Measurements from ENCODE around the gene RPL37A. TPM values are rescaled to one million over a fixed set of nuclear protein-coding genes. Genes with fewer than 3 reads are reported as not detected.
A peak's percentile ranks its signal among the peaks of the same experiment; 100 is the strongest.

Gene RPL37A
- total and polyA plus RNA-seq, 3 experiments from 2014 or later = 3,268 to 3,698 (median 3,637) TPM

DNA sequence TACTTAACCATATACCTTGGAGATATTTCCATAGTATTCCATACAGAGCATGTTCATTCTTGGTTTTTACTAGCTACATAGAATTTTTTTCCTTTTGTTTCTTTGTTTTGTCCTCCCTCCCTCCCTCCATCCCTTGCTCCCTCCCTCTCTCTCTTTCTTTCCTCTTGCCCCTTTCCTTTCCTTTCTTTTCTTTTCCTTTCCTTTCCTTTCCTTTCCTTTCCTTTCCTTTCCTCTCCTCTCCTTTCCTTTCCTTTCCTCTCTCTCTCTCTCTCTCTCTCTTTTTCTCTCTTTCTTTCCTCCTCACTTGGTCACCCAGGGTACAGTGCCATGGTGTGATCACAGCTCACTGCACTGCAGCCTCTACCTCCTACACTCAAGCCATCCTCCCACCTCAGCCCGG, 28.3 kb downstream of the RPL37A start:
- Mint-ChIP-seq H3K27ac (no peak overlapping the region), H3K36me3 (no peaks in the 10 kb centered on the region), H3K4me1 (no peaks in the 10 kb centered on the region), H3K27me3 (no peaks in the 10 kb centered on the region), H3K4me3 (no peak overlapping the region), H3K9me3 (peaks cover 0 to 2% (median 0%) of the 10 kb centered on the region in 5 donors)
- H3K9me3 ChIP-seq (ENCODE audit: low read length) = no peaks in the 10 kb centered on the region
- no peak overlapping the region for H3K27ac ChIP-seq (ENCODE audit: low read depth, low read length)
- ChIA-PET POLR2A (no interaction called here), CTCF (no interaction called here)
- no peaks in the 10 kb centered on the region for H3K4me1 ChIP-seq (ENCODE audit: insufficient read depth, low read length)
- H3K36me3 ChIP-seq (ENCODE audit: insufficient read depth, low read length) = no peaks in the 10 kb centered on the region
- no peaks in the 10 kb centered on the region for H3K27me3 ChIP-seq (ENCODE audit: insufficient read depth, low read length, poor library complexity, severe bottlenecking)
- no peak for DNase-seq
- no peak overlapping the region for H3K4me3 ChIP-seq (ENCODE audit: low read length)

DNA sequence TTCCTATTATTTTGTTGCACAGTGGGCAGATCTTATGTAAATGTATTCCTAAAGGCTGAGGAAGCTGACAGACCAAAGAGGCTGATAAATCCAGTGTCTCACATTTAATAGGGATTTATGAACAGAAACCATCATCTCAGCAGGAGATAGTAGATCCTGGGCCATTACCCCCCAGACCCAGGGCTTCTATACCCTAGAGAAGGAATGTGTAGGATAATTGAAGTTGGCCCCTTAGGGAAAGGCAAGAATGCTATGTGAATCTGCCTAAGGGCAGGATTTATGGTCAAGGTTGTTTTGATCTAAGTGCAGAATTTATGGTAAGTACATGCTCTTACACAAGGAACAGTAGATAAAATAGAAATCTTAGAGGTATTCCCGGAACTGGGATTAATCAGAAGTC, 29.0 kb downstream of the RPL37A start:
- CTCF ChIA-PET = no interaction called here
- Mint-ChIP-seq H3K36me3 (no peaks in the 10 kb centered on the region), H3K27me3 (no peaks in the 10 kb centered on the region), H3K4me1 (no peaks in the 10 kb centered on the region), H3K27ac (no peak overlapping the region), H3K9me3 (peaks cover 0 to 2% (median 0%) of the 10 kb centered on the region in 5 donors), H3K4me3 (no peak overlapping the region)
- Histone ChIP-seq H3K27me3 (ENCODE audit: insufficient read depth, low read length, poor library complexity, severe bottlenecking) (no peaks in the 10 kb centered on the region), H3K4me1 (ENCODE audit: insufficient read depth, low read length) (no peaks in the 10 kb centered on the region), H3K36me3 (ENCODE audit: insufficient read depth, low read length) (no peaks in the 10 kb centered on the region), H3K4me3 (ENCODE audit: low read length) (no peak overlapping the region), H3K9me3 (ENCODE audit: low read length) (no peaks in the 10 kb centered on the region), H3K27ac (ENCODE audit: low read depth, low read length) (no peak overlapping the region)
- DNase-seq = no peak
- POLR2A ChIA-PET = no interaction called here

DNA sequence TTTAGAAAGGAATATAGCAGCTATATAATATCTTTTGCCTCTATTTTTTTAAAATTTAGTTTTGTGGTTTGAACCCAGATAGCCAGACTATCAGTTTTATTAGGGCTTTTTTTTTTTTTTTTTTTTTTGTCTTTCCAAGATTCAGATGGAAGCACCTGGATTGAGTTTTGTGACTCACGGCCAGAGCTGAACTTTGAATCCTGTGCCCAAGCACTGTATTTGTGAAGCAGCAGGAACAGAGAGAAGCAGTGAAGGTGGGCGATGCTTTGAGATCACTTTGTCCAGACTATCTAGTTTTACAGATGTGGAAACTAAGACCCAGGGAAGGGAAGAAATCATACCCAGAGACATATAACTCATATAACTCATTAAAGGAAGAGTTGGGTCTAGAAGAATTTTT, 33.9 kb downstream of the RPL37A start:
- H3K36me3 Mint-ChIP-seq = no peaks in the 10 kb centered on the region
- no peak overlapping the region for H3K27ac Mint-ChIP-seq
- no peak for DNase-seq
- POLR2A ChIA-PET = no interaction called here
- no peaks in the 10 kb centered on the region for H3K4me1 Mint-ChIP-seq
- Histone ChIP-seq H3K4me3 (ENCODE audit: low read length) (no peak overlapping the region), H3K27me3 (ENCODE audit: insufficient read depth, low read length, poor library complexity, severe bottlenecking) (no peaks in the 10 kb centered on the region), H3K9me3 (ENCODE audit: low read length) (no peaks in the 10 kb centered on the region), H3K36me3 (ENCODE audit: insufficient read depth, low read length) (no peaks in the 10 kb centered on the region), H3K4me1 (ENCODE audit: insufficient read depth, low read length) (no peaks in the 10 kb centered on the region), H3K27ac (ENCODE audit: low read depth, low read length) (no peak overlapping the region)
- peaks cover 4 to 15% of the 10 kb centered on the region in 2 donors for H3K27me3 Mint-ChIP-seq
- CTCF ChIA-PET = no interaction called here
- H3K9me3 Mint-ChIP-seq = no peaks in the 10 kb centered on the region
- H3K4me3 Mint-ChIP-seq = no peak overlapping the region

DNA sequence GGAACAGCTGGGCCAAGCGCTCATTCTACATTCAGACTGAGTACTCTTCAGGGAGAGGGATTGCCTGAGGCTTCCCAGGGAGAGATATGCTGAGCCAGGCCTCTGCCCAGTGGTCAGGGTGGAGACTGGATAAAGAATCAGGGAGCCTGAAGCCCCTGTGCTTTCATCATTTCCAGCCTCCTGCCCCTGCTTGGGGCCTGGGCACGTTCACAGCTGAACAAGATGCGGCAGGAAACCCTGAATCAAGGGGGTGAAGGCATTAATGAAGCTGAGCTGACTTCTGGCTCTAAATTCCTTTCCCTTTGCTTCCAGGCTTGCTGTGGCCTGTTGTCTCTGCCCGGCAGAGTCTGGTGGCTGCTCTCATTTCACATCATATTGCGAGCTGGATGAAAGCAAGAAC, 35.0 kb downstream of the RPL37A start:
- no peak overlapping the region for H3K4me3 ChIP-seq (ENCODE audit: low read length)
- Mint-ChIP-seq H3K4me3 (no peak overlapping the region), H3K9me3 (no peaks in the 10 kb centered on the region), H3K27ac (no peak overlapping the region), H3K27me3 (peaks cover 4 to 15% of the 10 kb centered on the region in 2 donors), H3K36me3 (no peaks in the 10 kb centered on the region), H3K4me1 (no peaks in the 10 kb centered on the region)
- no peaks in the 10 kb centered on the region for H3K27me3 ChIP-seq (ENCODE audit: insufficient read depth, low read length, poor library complexity, severe bottlenecking)
- H3K27ac ChIP-seq (ENCODE audit: low read depth, low read length) = no peak overlapping the region
- POLR2A ChIA-PET = no interaction called here
- no peak for DNase-seq
- CTCF ChIA-PET = no interaction called here
- no peaks in the 10 kb centered on the region for H3K4me1 ChIP-seq (ENCODE audit: insufficient read depth, low read length)
- H3K9me3 ChIP-seq (ENCODE audit: low read length) = no peaks in the 10 kb centered on the region
- no peaks in the 10 kb centered on the region for H3K36me3 ChIP-seq (ENCODE audit: insufficient read depth, low read length)

DNA sequence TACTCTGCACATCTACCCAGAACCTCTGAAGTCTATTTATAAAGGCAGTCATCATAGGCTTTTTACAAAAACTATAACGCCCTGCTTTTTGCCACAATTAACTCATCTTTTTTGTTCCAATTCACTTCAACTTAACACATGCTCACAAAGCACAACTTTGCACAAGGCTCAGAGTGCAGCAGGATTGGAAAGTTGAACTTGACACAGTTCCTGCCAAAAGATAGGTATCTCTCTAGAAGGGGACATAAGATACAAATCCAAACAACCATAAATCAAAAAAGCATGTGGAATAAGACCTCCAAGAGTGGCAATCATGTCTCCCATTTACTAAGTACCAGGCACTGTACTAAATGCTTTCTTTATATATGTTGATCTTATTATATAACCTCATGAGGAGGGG, 36.2 kb downstream of the RPL37A start:
- Mint-ChIP-seq H3K9me3 (no peaks in the 10 kb centered on the region), H3K27ac (no peak overlapping the region), H3K27me3 (peaks cover 4 to 15% of the 10 kb centered on the region in 2 donors), H3K36me3 (no peaks in the 10 kb centered on the region), H3K4me3 (no peak overlapping the region), H3K4me1 (no peaks in the 10 kb centered on the region)
- H3K27ac ChIP-seq (ENCODE audit: low read depth, low read length) = no peak overlapping the region
- no peak for DNase-seq
- H3K4me3 ChIP-seq (ENCODE audit: low read length) = no peak overlapping the region
- H3K27me3 ChIP-seq (ENCODE audit: insufficient read depth, low read length, poor library complexity, severe bottlenecking) = no peaks in the 10 kb centered on the region
- ChIA-PET CTCF (no interaction called here), POLR2A (no interaction called here)
- no peaks in the 10 kb centered on the region for H3K36me3 ChIP-seq (ENCODE audit: insufficient read depth, low read length)
- H3K9me3 ChIP-seq (ENCODE audit: low read length) = no peaks in the 10 kb centered on the region
- H3K4me1 ChIP-seq (ENCODE audit: insufficient read depth, low read length) = no peaks in the 10 kb centered on the region

DNA sequence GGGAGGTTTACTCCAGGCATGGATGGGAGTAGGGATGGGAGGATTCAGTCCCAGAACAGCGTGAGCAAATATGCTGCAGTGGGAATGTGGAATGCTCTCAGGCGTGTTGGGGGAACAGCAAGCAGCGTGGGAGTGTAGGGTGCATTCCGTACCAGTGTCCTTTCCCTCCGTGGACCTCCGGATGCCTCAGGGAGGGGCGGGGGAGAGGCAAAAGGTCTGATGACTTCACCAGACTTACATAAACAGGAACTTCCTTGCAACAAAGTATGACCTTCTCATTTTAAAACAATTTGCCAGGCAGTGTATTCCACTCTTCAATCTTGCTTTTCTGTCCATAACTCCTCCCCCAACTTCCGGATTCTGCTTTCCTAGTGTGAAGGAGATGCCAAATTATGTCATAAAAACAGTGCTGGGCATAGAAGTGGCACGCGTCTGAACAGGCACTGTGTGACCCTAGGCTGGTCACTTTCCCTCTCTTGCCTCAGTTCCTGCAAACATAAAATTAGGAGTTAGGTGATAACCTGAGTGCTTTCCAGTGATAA, 36.9 kb downstream of the RPL37A start:
- POLR2A ChIA-PET = no interaction called here
- no peak overlapping the region for H3K27ac ChIP-seq (ENCODE audit: low read depth, low read length)

DNA sequence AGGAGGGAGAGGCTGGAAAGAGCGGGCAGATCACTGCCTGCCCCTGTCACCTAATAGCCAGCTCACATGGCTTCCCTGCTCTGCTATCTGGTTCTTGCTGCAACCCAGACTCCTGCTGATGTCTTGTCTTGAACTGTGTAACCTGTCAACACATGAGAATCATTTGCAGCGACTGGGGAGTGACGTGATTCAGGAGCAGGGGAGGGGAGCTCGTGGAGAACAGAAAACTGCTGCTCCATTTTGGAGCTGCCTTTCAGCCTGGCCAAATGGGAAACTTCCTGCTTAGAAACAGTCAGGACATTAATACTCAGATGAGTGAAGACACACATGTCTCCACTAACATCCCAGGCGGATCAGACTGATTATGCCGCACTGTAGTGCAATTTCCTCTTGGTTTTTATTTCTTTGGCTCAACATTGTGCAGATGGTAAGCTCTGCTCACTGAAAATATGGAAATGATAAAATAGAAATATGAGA, 38.1 kb downstream of the RPL37A start:
- Histone ChIP-seq H3K27me3 (ENCODE audit: insufficient read depth, low read length, poor library complexity, severe bottlenecking) (no peaks in the 10 kb centered on the region), H3K9me3 (ENCODE audit: low read length) (no peaks in the 10 kb centered on the region), H3K36me3 (ENCODE audit: insufficient read depth, low read length) (no peaks in the 10 kb centered on the region), H3K4me3 (ENCODE audit: low read length) (no peak overlapping the region), H3K27ac (ENCODE audit: low read depth, low read length) (no peak overlapping the region), H3K4me1 (ENCODE audit: insufficient read depth, low read length) (no peaks in the 10 kb centered on the region)
- Mint-ChIP-seq H3K4me3 (no peak overlapping the region), H3K4me1 (no peaks in the 10 kb centered on the region), H3K9me3 (no peaks in the 10 kb centered on the region), H3K27me3 (peaks cover 7 to 18% of the 10 kb centered on the region in 2 donors), H3K27ac (peak overlapping the region in 1 of 8 donors; percentile 24), H3K36me3 (peaks cover 0 to 3% (median 0%) of the 10 kb centered on the region in 3 donors)
- ChIA-PET POLR2A (no interaction called here), CTCF (interaction anchor here (1.5 kb wide), 1 partner anchor 19 kb away, joined by 3 read pairs; no protein-coding TSS in a partner anchor)
- DNase-seq = no peak

More for the DNA sequence above, 36.9 kb downstream of the RPL37A start:
- H3K4me1 ChIP-seq (ENCODE audit: insufficient read depth, low read length) = no peaks in the 10 kb centered on the region
- H3K4me1 Mint-ChIP-seq = no peaks in the 10 kb centered on the region
- H3K27me3 Mint-ChIP-seq = peaks cover 4 to 15% of the 10 kb centered on the region in 2 donors
- peaks cover 0 to 3% (median 0%) of the 10 kb centered on the region in 3 donors for H3K36me3 Mint-ChIP-seq
- no peaks in the 10 kb centered on the region for H3K9me3 ChIP-seq (ENCODE audit: low read length)
- CTCF ChIA-PET = interaction anchor here (1.5 kb wide), 1 partner anchor 17 kb away, joined by 3 read pairs; no protein-coding TSS in a partner anchor
- DNase-seq = no peak
- H3K36me3 ChIP-seq (ENCODE audit: insufficient read depth, low read length) = no peaks in the 10 kb centered on the region
- no peak overlapping the region for H3K4me3 ChIP-seq (ENCODE audit: low read length)
- no peaks in the 10 kb centered on the region for H3K9me3 Mint-ChIP-seq
- H3K27ac Mint-ChIP-seq = peak overlapping the region in 1 of 8 donors; percentile 8
- H3K4me3 Mint-ChIP-seq = no peak overlapping the region
- no peaks in the 10 kb centered on the region for H3K27me3 ChIP-seq (ENCODE audit: insufficient read depth, low read length, poor library complexity, severe bottlenecking)

DNA sequence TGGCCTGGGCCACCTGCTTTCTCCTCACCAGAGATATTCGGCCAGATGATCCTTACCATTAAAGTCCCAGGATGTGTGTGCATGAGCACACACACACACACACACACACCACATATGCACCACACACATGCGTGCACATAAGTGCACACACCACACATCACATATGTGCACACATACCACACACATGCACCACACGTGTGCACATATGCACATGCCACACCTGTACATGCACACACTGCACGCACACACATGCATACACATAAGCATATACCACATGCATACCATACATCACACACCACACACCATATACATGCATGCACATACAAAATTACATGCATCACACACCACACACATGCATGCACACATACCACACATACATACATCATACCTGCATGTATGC, 38.7 kb downstream of the RPL37A start:
- Mint-ChIP-seq H3K4me1 (no peaks in the 10 kb centered on the region), H3K9me3 (no peaks in the 10 kb centered on the region), H3K36me3 (peaks cover 0 to 3% (median 0%) of the 10 kb centered on the region in 3 donors), H3K4me3 (no peak overlapping the region), H3K27ac (no peak overlapping the region), H3K27me3 (peaks cover 7 to 18% of the 10 kb centered on the region in 2 donors)
- no peaks in the 10 kb centered on the region for H3K27me3 ChIP-seq (ENCODE audit: insufficient read depth, low read length, poor library complexity, severe bottlenecking)
- no peak overlapping the region for H3K27ac ChIP-seq (ENCODE audit: low read depth, low read length)
- no peaks in the 10 kb centered on the region for H3K9me3 ChIP-seq (ENCODE audit: low read length)
- H3K36me3 ChIP-seq (ENCODE audit: insufficient read depth, low read length) = no peaks in the 10 kb centered on the region
- CTCF ChIA-PET = no interaction called here
- H3K4me3 ChIP-seq (ENCODE audit: low read length) = no peak overlapping the region
- no peaks in the 10 kb centered on the region for H3K4me1 ChIP-seq (ENCODE audit: insufficient read depth, low read length)
- DNase-seq = no peak
- POLR2A ChIA-PET = no interaction called here
